Activated CD4-positive, alpha-beta T cell treated with anti-CD3 and anti-CD28 coated beads, Interleukin-2, amount 10 ng/mL, durations not matched to agents 24 days and 14 days (primary cell): ENCODE results near the gene ATPAF1. TPM values are rescaled to one million over a fixed set of nuclear protein-coding genes. Genes with fewer than 3 reads are reported as not detected.
"Not testable (repeated sequence)": the region's sequence is repeated elsewhere in the genome, so short reads cannot be mapped to it uniquely, and the experiment has no call there.

Experiments
- DNase-seq: peaks from one replicate; pipeline ENCODE4 v3.0.0; 2022
- H3K27ac Mint-ChIP-seq: one replicate; pipeline ENCODE4 v1.8.0; 2022; ENCODE audit warnings: mild to moderate bottlenecking, mixed read lengths
- H3K27me3 Mint-ChIP-seq: one replicate; pipeline ENCODE4 v1.8.0; 2022; ENCODE audit warnings: mixed read lengths
- H3K36me3 Mint-ChIP-seq: one replicate; pipeline ENCODE4 v1.8.0; 2022; ENCODE audit warnings: low read depth, mild to moderate bottlenecking, mixed read lengths
- H3K4me1 Mint-ChIP-seq: one replicate; pipeline ENCODE4 v1.8.0; 2021; ENCODE audit warnings: mixed read lengths
- H3K4me3 Mint-ChIP-seq: one replicate; pipeline ENCODE4 v1.8.0; 2022; ENCODE audit warnings: mild to moderate bottlenecking, moderate library complexity, mixed read lengths
- H3K9me3 Mint-ChIP-seq: one replicate; pipeline ENCODE4 v1.8.0; 2021; ENCODE audit warnings: mixed read lengths
- intact Hi-C: fragments of 100-400 bp; cut with micrococcal nuclease; formaldehyde crosslinking; loops from one replicate; pipeline ENCODE4 v1.15.1; 2023
- total RNA-seq: library from RNA; stranded (reverse); gene quantifications from 2 replicates; pipeline ENCODE4 v1.2.3, GENCODE V29; 2022

Gene ATPAF1
- total RNA-seq, result 41.6 and 43.1 TPM in 2 replicates

- intact Hi-C loops, result loop anchor here (1.0 to 2.0 kb wide), 3 partner anchors 21 to 51 kb away; partner anchors contain the start of genes EFCAB14 and MOB3C
- peaks cover 18% of the 10 kb centered on the region for H3K4me1 Mint-ChIP-seq
- peak within 1 kb of the TSS; percentile 88 for H3K4me3 Mint-ChIP-seq
- DNase-seq, result peak; percentile 90
- peaks cover 15% of the 10 kb centered on the region for H3K36me3 Mint-ChIP-seq
- H3K27ac Mint-ChIP-seq, result peak within 1 kb of the TSS; percentile 59
- no peaks in the 10 kb centered on the region for H3K9me3 Mint-ChIP-seq
- H3K27me3 Mint-ChIP-seq, result no peaks in the 10 kb centered on the region
Observed at GRCh38 chr1:46667782-46668760, at the start of gene ATPAF1. ATPAF1 (minus strand) TSS chr1:46668364; CDS start chr1:46668322, 42 bp downstream.

- intact Hi-C loops, result loop anchor here (2.0 to 5.0 kb wide), 2 partner anchors 99 to 595 kb away; partner anchors contain the start of gene STIL
- Mint-ChIP-seq H3K27me3 (no peaks in the 10 kb centered on the region), H3K4me1 (peaks cover 36% of the 10 kb centered on the region), H3K27ac (peak overlapping the region; percentile 93), H3K36me3 (peaks cover 27% of the 10 kb centered on the region), H3K9me3 (no peaks in the 10 kb centered on the region), H3K4me3 (peak overlapping the region; percentile 95)
- DNase-seq, result peak; percentile 55
Observed at GRCh38 chr1:46717654-46718053, 49.5 kb upstream of the ATPAF1 start.

GRCh38 chr1:46714976-46715375 is 46.8 kb upstream of the ATPAF1 start:
- no peak overlapping the region for H3K27ac Mint-ChIP-seq

GRCh38 chr1:46708121-46708520 is 40.0 kb upstream of the ATPAF1 start:
- Mint-ChIP-seq H3K4me1 (peaks cover 12% of the 10 kb centered on the region), H3K9me3 (no peaks in the 10 kb centered on the region), H3K36me3 (peaks cover 58% of the 10 kb centered on the region), H3K4me3 (no peak overlapping the region), H3K27me3 (no peaks in the 10 kb centered on the region), H3K27ac (no peak overlapping the region)
- intact Hi-C loops, result no loop called here
- no peak for DNase-seq

More at GRCh38 chr1:46714976-46715375, 46.8 kb upstream of the ATPAF1 start:
- H3K4me1 Mint-ChIP-seq, result peaks cover 43% of the 10 kb centered on the region
- intact Hi-C loops, result loop anchor here (5.0 kb wide), 1 partner anchor 597 kb away; the partner anchor contains the start of gene STIL
- H3K36me3 Mint-ChIP-seq, result peaks cover 43% of the 10 kb centered on the region
- H3K9me3 Mint-ChIP-seq, result no peaks in the 10 kb centered on the region
- DNase-seq, result no peak
- H3K4me3 Mint-ChIP-seq, result no peak overlapping the region
- no peaks in the 10 kb centered on the region for H3K27me3 Mint-ChIP-seq

- Mint-ChIP-seq H3K9me3 (no peaks in the 10 kb centered on the region), H3K36me3 (peaks cover 57% of the 10 kb centered on the region), H3K27ac (no peak overlapping the region), H3K4me1 (peaks cover 10% of the 10 kb centered on the region), H3K27me3 (no peaks in the 10 kb centered on the region), H3K4me3 (no peak overlapping the region)
- no peak for DNase-seq
- intact Hi-C loops, result no loop called here
Observed at GRCh38 chr1:46705408-46705807, 37.2 kb upstream of the ATPAF1 start.

- no peaks in the 10 kb centered on the region for H3K27me3 Mint-ChIP-seq
- H3K4me3 Mint-ChIP-seq, result no peak overlapping the region
- DNase-seq, result no peak
- H3K27ac Mint-ChIP-seq, result peak overlapping the region; percentile 11
- no peaks in the 10 kb centered on the region for H3K9me3 Mint-ChIP-seq
- H3K4me1 Mint-ChIP-seq, result peaks cover 13% of the 10 kb centered on the region
- intact Hi-C loops, result no loop called here
- H3K36me3 Mint-ChIP-seq, result peaks cover 54% of the 10 kb centered on the region
Observed at GRCh38 chr1:46703927-46704641, 35.9 kb upstream of the ATPAF1 start.

GRCh38 chr1:46699666-46700065 is 31.5 kb upstream of the ATPAF1 start:
- H3K36me3 Mint-ChIP-seq, result peaks cover 58% of the 10 kb centered on the region
- DNase-seq, result no peak
- no peaks in the 10 kb centered on the region for H3K9me3 Mint-ChIP-seq
- no peaks in the 10 kb centered on the region for H3K27me3 Mint-ChIP-seq
- no peak overlapping the region for H3K27ac Mint-ChIP-seq
- peaks cover 16% of the 10 kb centered on the region for H3K4me1 Mint-ChIP-seq
- H3K4me3 Mint-ChIP-seq, result no peak overlapping the region
- intact Hi-C loops, result no loop called here

GRCh38 chr1:46697053-46697452 is 28.9 kb upstream of the ATPAF1 start:
- Mint-ChIP-seq H3K36me3 (peaks cover 53% of the 10 kb centered on the region), H3K4me1 (peaks cover 14% of the 10 kb centered on the region), H3K9me3 (no peaks in the 10 kb centered on the region), H3K27ac (no peak overlapping the region), H3K4me3 (no peak overlapping the region), H3K27me3 (no peaks in the 10 kb centered on the region)
- intact Hi-C loops, result no loop called here
- DNase-seq, result no peak

GRCh38 chr1:46694676-46695075 is 26.5 kb upstream of the ATPAF1 start:
- H3K27me3 Mint-ChIP-seq, H3K9me3 Mint-ChIP-seq, H3K27ac Mint-ChIP-seq, H3K4me1 Mint-ChIP-seq, H3K4me3 Mint-ChIP-seq, intact Hi-C loops, DNase-seq: not testable (repeated sequence)
- H3K36me3 Mint-ChIP-seq, result peaks cover 60% of the 10 kb centered on the region

GRCh38 chr1:46692811-46693770 is 24.9 kb upstream of the ATPAF1 start:
- peaks cover 64% of the 10 kb centered on the region for H3K36me3 Mint-ChIP-seq
- H3K9me3 Mint-ChIP-seq, result no peaks in the 10 kb centered on the region
- intact Hi-C loops, result no loop called here
- peaks cover 2% of the 10 kb centered on the region for H3K4me1 Mint-ChIP-seq
- no peak overlapping the region for H3K4me3 Mint-ChIP-seq
- no peak overlapping the region for H3K27ac Mint-ChIP-seq
- no peak for DNase-seq
- no peaks in the 10 kb centered on the region for H3K27me3 Mint-ChIP-seq

- no peak for DNase-seq
- H3K36me3 Mint-ChIP-seq, result peaks cover 71% of the 10 kb centered on the region
- intact Hi-C loops, result no loop called here
- no peak overlapping the region for H3K4me3 Mint-ChIP-seq
- H3K27ac Mint-ChIP-seq, result no peak overlapping the region
- no peaks in the 10 kb centered on the region for H3K27me3 Mint-ChIP-seq
- H3K4me1 Mint-ChIP-seq, result peaks cover 8% of the 10 kb centered on the region
- H3K9me3 Mint-ChIP-seq, result no peaks in the 10 kb centered on the region
Observed at GRCh38 chr1:46691997-46692790, 24.0 kb upstream of the ATPAF1 start.

GRCh38 chr1:46690931-46691421 is 22.8 kb upstream of the ATPAF1 start:
- Mint-ChIP-seq H3K27ac (no peak overlapping the region), H3K4me1 (peaks cover 8% of the 10 kb centered on the region), H3K36me3 (peaks cover 71% of the 10 kb centered on the region), H3K27me3 (no peaks in the 10 kb centered on the region), H3K4me3 (no peak overlapping the region), H3K9me3 (no peaks in the 10 kb centered on the region)
- no peak for DNase-seq
- intact Hi-C loops, result no loop called here
